Bone marrow (tissue), 2 donors: ENCODE results near the gene FHOD1.

Experiments
- DNase-seq, 2 donors: peaks; one replicate each; lab custom pipeline; 2025; lab: John Stamatoyannopoulos, UW

The FHOD1 gene

DNA sequence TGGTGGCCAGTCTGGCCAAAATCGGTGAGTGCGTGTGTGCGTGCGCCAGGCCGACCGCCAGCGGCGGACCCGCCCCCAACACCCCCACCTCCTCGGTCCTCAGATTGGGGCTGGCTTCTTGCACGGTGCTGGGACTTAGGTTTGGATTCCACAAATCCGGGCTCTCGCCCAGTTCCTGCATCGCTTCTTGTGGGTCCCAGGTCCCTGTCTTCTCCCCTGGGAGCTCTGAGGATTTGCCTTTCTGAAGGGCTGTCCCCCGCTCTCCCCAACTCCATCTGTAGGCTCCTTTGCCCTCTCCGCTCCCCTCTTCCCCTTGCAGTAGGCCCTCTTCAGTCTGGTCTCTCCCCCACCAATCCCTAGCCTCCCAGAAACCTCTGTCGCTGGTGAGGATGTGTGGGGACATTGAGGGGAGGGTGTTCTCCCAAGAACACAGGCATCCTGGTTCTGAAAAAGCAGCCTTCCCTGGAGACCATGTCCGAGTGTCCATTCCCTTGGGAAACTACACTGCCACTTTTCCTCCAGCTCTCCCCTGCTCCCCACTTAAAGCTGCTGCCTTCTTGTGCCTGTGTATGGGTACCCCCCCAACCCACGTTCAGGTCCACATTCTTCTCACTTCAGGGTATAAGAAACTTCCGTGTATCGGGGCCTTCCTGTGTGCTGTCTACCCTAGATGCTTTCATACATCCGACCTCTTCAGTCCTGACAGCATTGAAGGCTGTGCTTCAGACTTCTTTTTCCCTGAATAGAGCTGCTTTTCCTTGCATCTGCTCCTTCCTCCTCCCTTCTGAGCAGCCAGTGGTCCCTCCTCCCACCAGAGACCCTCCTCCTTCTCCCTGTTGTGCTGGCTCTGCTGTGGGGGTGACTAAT lies 2.1 kb upstream of the FHOD1 start:
- DNase-seq = no peak

- no peak for DNase-seq
Observed at GRCh38 chr16:67248401-67249177, 1.3 kb upstream of the FHOD1 start, which contains the start of gene SLC9A5. Gene SLC9A5 (plus strand): TSS chr16:67248979. CDS start chr16:67249015, 36 bp downstream.

GRCh38 chr16:67248073-67248400 lies 756 bp upstream of the FHOD1 start:
- DNase-seq = no peak

GRCh38 chr16:67246756-67247191 lies 507 bp downstream of the FHOD1 start:
- DNase-seq = no peak

- DNase-seq = peak; percentile 34 to 82
Observed at GRCh38 chr16:67246081-67246755, 1.1 kb downstream of the FHOD1 start.

DNA sequence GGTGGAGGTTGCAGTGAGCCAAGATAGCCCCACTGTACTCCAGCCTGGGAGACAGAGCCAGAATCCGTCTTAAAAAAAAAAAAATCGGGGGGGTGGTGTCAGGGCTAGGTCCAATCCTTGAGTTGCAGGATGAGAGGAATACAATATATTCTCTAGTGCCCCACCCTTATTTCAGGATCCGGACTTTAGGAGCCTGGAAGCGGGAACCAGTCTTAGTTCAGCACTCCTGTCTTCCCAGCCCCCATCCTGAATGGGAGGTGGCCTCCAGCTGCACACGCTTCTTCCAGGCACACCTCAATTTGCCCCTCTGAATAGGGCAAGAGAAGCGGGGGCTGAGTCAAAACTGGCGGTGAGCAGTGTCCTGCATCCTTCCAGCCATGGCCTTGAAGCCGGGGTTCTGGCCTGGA lies 1.6 kb downstream of the FHOD1 start:
- DNase-seq = no peak

- DNase-seq = no peak
Observed at GRCh38 chr16:67245186-67245585, 2.1 kb downstream of the FHOD1 start.

- DNase-seq = peak; percentile 82 to 98
Observed at GRCh38 chr16:67244387-67245185, 2.7 kb downstream of the FHOD1 start.

DNA sequence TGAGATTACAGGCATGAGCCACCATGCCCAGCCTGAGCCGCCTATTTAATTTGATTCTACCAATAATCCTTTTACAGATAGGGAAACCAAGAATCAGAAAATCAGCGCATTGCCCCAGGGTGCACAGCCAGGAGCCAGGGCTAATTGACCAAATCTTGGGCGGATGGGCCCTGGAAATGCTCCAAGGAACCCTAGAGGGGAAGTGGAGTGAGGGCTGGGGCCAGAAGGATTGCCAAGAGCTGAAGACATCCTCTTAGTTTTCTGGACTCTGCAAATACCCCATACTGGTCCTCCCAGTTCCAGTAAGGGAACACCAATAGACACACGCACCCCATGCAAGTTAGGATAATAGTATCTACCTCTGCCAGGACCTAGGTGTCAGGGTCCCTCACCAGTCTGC lies 3.8 kb downstream of the FHOD1 start:
- DNase-seq = no peak

DNA sequence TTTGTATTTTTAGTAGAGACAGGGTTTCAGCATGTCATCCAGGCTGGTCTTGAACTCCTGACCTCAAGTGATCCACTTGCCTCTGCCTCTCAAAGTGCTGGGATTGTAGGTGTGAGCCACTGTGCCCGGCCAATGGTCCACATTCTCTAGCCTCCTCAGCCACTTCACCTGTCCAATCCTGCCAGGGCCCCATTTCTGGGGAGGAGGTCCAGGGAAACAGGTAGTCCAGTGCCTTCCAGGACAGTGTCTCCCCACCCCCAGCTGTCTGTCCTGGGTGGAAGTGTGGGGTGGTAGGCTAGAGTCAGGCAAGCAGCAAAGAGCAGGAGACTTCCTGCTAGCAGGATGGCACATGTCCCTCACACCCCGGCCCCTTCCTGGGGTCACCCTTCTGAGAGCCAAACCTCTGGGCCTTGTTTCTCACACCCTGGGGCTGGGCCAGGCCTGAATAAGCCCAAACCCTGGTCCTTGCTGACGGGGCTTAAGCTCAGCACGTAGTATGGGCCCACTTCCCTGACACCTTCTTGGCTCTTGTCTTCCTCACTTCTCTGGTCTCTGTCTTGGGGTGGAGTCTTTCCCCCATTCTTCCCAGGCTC lies 5.0 kb downstream of the FHOD1 start:
- DNase-seq = no peak

GRCh38 chr16:67241008-67241900 lies 6.0 kb downstream of the FHOD1 start:
- DNase-seq = no peak

DNA sequence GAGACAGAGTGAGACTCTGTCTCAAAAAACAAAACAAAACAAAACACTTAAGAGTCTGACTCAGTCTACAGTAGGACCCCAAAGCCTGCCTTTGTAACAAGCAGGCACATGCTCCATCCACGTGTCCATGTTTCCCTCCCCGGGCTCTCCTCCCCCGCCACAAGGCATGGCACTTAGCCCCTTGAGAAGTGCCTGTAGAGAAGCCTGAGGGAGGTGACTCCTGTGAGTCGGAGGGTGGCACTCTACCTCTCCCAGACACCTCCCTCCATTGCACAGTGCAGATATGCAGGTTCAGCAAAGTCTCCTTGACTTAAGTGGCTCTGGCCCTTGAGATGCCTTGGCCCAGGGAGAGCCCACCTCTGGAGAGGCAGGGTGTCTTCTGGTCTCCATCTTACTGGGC lies 6.8 kb downstream of the FHOD1 start:
- DNase-seq = no peak

GRCh38 chr16:67238806-67239470 lies 8.3 kb downstream of the FHOD1 start:
- DNase-seq = no peak

DNA sequence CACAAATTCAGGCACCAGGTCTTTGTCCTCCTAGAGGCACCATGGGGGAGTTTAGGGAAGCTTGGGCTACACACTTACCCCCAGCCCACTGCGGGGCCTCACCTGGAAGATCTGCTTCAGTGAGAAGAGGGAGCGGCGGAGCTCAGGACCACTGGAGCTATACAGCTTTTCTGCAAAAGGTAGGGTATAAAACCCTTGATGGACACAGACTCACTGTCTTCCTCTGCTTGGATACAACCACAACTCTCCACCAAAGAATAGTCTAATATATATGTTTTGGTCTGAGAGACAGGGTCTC lies 9.1 kb downstream of the FHOD1 start:
- DNase-seq = no peak

- no peak for DNase-seq
Observed at GRCh38 chr16:67237396-67238277, 9.6 kb downstream of the FHOD1 start.

DNA sequence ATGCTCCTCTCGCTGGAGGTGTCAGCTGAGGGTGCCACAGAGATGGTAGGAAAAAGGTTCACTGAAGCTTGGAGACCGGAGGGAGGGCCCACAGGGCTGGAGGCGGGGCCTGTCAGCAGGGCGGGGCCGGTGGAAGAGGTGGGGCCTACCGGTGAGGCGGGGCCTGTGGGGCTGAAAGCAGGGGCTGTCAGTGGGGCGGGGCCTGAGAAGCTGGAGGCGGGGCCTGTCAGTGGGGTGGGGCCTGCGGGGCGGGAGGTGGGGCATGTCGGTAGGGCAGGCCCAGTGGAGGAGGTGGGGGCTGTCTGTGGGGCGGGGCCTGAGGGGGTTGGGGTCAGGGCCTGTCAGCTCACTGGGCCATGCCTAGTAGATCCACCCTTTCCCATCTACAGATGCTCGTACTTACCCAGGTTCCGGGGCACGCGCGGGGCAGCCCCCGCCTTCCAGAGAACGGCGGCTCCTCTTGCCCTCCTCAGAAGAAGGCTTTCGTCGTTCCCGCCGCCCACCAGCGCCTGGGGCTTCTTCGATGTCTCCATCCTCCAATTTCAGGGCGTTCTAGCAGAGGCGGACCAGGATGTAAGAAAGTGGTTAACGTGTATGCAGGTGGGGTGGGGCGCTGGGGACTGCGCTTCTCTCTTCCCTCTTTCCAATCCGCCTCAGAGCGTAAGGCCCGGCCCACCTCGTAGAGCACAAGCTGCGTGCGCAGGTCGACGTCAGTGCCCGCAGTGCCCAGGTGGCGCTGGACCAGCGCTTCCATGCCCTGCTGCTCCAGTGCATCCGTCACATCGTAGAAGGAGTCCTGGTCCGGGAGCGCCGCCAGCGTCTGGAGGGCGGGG lies 10.5 kb downstream of the FHOD1 start:
- DNase-seq = no peak

- no peak for DNase-seq
Observed at GRCh38 chr16:67235816-67236562, 11.3 kb downstream of the FHOD1 start.
